Stimulated activated CD8-positive, alpha-beta memory T cell treated with anti-CD3 and anti-CD28 coated beads, Interleukin-12 subunit alpha, Interleukin-12 subunit beta, amount 100 ng/mL, for 1 hour (primary cell): ENCODE data around the gene MAP2K5.

Experiments used
- DNase-seq: peaks from one replicate; pipeline ENCODE4 v3.0.0-alpha.2; 2020; ENCODE audit warnings: low read depth

The MAP2K5 gene

GRCh38 chr15:67521783-67522568 is 20.5 kb upstream of the MAP2K5 start:
- DNase-seq, result no peak

GRCh38 chr15:67523330-67523729 is 19.2 kb upstream of the MAP2K5 start:
- no peak for DNase-seq

- DNase-seq, result no peak
These were observed 18.3 kb upstream of the MAP2K5 start for GRCh38 chr15:67524235-67524634.

GRCh38 chr15:67528513-67528912 is 14.0 kb upstream of the MAP2K5 start:
- no peak for DNase-seq

GRCh38 chr15:67531379-67531914 is 11.1 kb upstream of the MAP2K5 start:
- no peak for DNase-seq

- no peak for DNase-seq
These were observed 8.6 kb upstream of the MAP2K5 start for GRCh38 chr15:67533873-67534272.

GRCh38 chr15:67534360-67534759 is 8.1 kb upstream of the MAP2K5 start:
- DNase-seq, result no peak

GRCh38 chr15:67537771-67538170 is 4.7 kb upstream of the MAP2K5 start:
- DNase-seq, result no peak

GRCh38 chr15:67543348-67543718 is 830 bp downstream of the MAP2K5 start:
- no peak for DNase-seq

- no peak for DNase-seq
These were observed 2.0 kb downstream of the MAP2K5 start for GRCh38 chr15:67544475-67544874.

GRCh38 chr15:67545864-67546263 is 3.4 kb downstream of the MAP2K5 start:
- DNase-seq, result no peak

- DNase-seq, result no peak
These were observed 4.6 kb downstream of the MAP2K5 start for GRCh38 chr15:67547064-67547463.

GRCh38 chr15:67547836-67548235 is 5.3 kb downstream of the MAP2K5 start:
- DNase-seq, result no peak

GRCh38 chr15:67548236-67548852 is 5.8 kb downstream of the MAP2K5 start:
- no peak for DNase-seq

GRCh38 chr15:67548862-67549651 is 6.6 kb downstream of the MAP2K5 start:
- no peak for DNase-seq

GRCh38 chr15:67549736-67550135 is 7.2 kb downstream of the MAP2K5 start:
- no peak for DNase-seq

GRCh38 chr15:67550522-67550921 is 8.0 kb downstream of the MAP2K5 start:
- no peak for DNase-seq

GRCh38 chr15:67551207-67551743 is 8.8 kb downstream of the MAP2K5 start:
- no peak for DNase-seq

- no peak for DNase-seq
These were observed 12.1 kb downstream of the MAP2K5 start for GRCh38 chr15:67554580-67554979.

- DNase-seq, result no peak
These were observed 14.6 kb downstream of the MAP2K5 start for GRCh38 chr15:67556976-67557570.

GRCh38 chr15:67558502-67558901 is 16.0 kb downstream of the MAP2K5 start:
- DNase-seq, result no peak

- DNase-seq, result no peak
These were observed 16.7 kb downstream of the MAP2K5 start for GRCh38 chr15:67559158-67559557.
